ENCODE measurements around the gene KLHL17. TPM values are rescaled to one million over a fixed set of nuclear protein-coding genes. Genes with fewer than 3 reads are reported as not detected.

The KLHL17 gene
- total RNA-seq, 1 experiment from 2014 or later, result 66.9 TPM

- H3K4me3 Mint-ChIP-seq, result no peak overlapping the region
- TF ChIP-seq ELF4 (CRISPR knock-in tag; IDR thresholded peaks at IDR 0.05; ENCODE audit: low read depth), result no peak
- no peak for TF ChIP-seq ATF6 (CRISPR knock-in tag; IDR thresholded peaks at IDR 0.05)
- TF ChIP-seq ZNF532 (CRISPR knock-in tag; IDR thresholded peaks at IDR 0.05; ENCODE audit: borderline replicate concordance), result no peak
- ChIA-PET POLR2A (no interaction called here), CTCF (no interaction called here)
- ATAC-seq (no peak), DNase-seq (ENCODE audit: low spot score) (no peak)
- H3K36me3 Mint-ChIP-seq, result no peaks in the 10 kb centered on the region
- H3K9me3 Mint-ChIP-seq, result no peaks in the 10 kb centered on the region
- peaks cover 10% of the 10 kb centered on the region for H3K4me1 Mint-ChIP-seq
- H3K27ac Mint-ChIP-seq, result no peak overlapping the region
- peaks cover 87% of the 10 kb centered on the region for H3K27me3 Mint-ChIP-seq (ENCODE audit: low read depth)
Measured at GRCh38 chr1:932173-932510, 28.2 kb upstream of the KLHL17 start.

GRCh38 chr1:932776-933602 is 27.4 kb upstream of the KLHL17 start:
- Mint-ChIP-seq H3K27ac (no peak overlapping the region), H3K4me1 (peaks cover 10% of the 10 kb centered on the region), H3K36me3 (no peaks in the 10 kb centered on the region), H3K4me3 (no peak overlapping the region), H3K27me3 (ENCODE audit: low read depth) (peaks cover 85% of the 10 kb centered on the region), H3K9me3 (no peaks in the 10 kb centered on the region)
- DNase-seq (ENCODE audit: low spot score), result no peak
- ATAC-seq, result no peak
- CTCF ChIA-PET, result interaction anchor here (0.7 to 1.8 kb wide), 5 partner anchors 12 to 126 kb away, joined by 3 to 6 read pairs (median 4); partner anchors contain the start of gene HES4
- POLR2A ChIA-PET, result interaction anchor here (0.8 to 1.0 kb wide), 2 partner anchors 10 to 12 kb away, joined by 3 read pairs; no protein-coding TSS in a partner anchor
- TF ChIP-seq RELA (CRISPR knock-in tag; IDR thresholded peaks at IDR 0.05; ENCODE audit: borderline replicate concordance) (no peak), CBFB (CRISPR knock-in tag; IDR thresholded peaks at IDR 0.05; ENCODE audit: low read depth) (no peak), GABPB1 (CRISPR knock-in tag; IDR thresholded peaks at IDR 0.05) (no peak), ELF4 (CRISPR knock-in tag; IDR thresholded peaks at IDR 0.05; ENCODE audit: low read depth) (no peak), SP1 (CRISPR knock-in tag; conservative IDR thresholded peaks at IDR 0.05) (no peak), ZNF281 (CRISPR knock-in tag; IDR thresholded peaks at IDR 0.05) (no peak), ZSCAN18 (CRISPR knock-in tag; IDR thresholded peaks at IDR 0.05) (no peak), NFYB (CRISPR knock-in tag; conservative IDR thresholded peaks at IDR 0.05; ENCODE audit: low read depth) (no peak), SOX15 (CRISPR knock-in tag; IDR thresholded peaks at IDR 0.05) (no peak), ZNF423 (CRISPR knock-in tag; IDR thresholded peaks at IDR 0.05) (no peak), ZNF532 (CRISPR knock-in tag; IDR thresholded peaks at IDR 0.05; ENCODE audit: borderline replicate concordance) (no peak), ETV6 (CRISPR knock-in tag; IDR thresholded peaks at IDR 0.05) (no peak)
- TF ChIP-seq, protein P1, sequence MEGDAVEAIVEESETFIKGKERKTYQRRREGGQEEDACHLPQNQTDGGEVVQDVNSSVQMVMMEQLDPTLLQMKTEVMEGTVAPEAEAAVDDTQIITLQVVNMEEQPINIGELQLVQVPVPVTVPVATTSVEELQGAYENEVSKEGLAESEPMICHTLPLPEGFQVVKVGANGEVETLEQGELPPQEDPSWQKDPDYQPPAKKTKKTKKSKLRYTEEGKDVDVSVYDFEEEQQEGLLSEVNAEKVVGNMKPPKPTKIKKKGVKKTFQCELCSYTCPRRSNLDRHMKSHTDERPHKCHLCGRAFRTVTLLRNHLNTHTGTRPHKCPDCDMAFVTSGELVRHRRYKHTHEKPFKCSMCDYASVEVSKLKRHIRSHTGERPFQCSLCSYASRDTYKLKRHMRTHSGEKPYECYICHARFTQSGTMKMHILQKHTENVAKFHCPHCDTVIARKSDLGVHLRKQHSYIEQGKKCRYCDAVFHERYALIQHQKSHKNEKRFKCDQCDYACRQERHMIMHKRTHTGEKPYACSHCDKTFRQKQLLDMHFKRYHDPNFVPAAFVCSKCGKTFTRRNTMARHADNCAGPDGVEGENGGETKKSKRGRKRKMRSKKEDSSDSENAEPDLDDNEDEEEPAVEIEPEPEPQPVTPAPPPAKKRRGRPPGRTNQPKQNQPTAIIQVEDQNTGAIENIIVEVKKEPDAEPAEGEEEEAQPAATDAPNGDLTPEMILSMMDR (IDR thresholded peaks at IDR 0.05), result no peak
- TF ChIP-seq, protein P2, sequence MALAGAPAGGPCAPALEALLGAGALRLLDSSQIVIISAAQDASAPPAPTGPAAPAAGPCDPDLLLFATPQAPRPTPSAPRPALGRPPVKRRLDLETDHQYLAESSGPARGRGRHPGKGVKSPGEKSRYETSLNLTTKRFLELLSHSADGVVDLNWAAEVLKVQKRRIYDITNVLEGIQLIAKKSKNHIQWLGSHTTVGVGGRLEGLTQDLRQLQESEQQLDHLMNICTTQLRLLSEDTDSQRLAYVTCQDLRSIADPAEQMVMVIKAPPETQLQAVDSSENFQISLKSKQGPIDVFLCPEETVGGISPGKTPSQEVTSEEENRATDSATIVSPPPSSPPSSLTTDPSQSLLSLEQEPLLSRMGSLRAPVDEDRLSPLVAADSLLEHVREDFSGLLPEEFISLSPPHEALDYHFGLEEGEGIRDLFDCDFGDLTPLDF (CRISPR knock-in tag; IDR thresholded peaks at IDR 0.05), result no peak
